Measurements from ENCODE around the gene RBPJ.
A peak's percentile ranks its signal among the peaks of the same experiment; 100 is the strongest.

Gene RBPJ

DNA sequence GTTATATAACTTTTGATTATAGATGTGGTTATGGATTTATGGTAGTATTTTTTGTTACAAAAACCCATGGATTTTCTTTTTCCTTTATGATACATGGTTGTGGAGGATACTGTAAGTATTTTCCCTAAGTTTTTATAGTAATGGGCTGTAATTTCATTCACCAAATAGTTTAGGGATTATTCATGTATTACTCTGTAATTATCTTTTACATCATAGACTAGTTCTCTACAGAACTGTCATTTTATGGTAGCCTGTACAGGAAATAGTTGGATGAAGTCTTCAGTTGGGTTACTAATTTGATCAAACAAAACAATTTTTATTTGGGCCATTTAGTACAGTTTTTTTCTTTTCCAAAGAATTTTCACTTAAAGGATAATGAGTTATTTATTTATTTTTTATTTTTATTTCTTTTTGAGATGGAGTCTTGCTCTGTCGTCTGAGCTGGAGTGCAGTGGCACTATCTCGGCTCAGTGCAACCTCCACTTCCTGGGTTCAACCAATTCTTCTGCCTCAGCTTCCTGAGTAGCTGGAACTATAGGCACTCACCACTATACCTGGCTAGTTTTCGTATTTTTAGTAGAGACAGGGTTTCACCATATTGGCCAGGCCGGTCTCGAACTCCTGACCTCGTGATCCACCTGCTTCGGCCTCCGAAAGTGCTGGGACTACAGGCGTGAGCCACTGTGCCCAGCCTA is 42.1 kb downstream of the RBPJ start:
- no peak overlapping the region for H3K4me3 ChIP-seq (ENCODE audit: low read length, poor library complexity, severe bottlenecking)
- no peaks in the 10 kb centered on the region for H3K9me2 ChIP-seq (replicated peaks; ENCODE audit: low read depth, low read length)
- TF ChIP-seq EZH2phosphoT487 (IDR thresholded peaks at IDR 0.05; ENCODE audit: borderline replicate concordance) = no peak
- TF ChIP-seq, protein P1, sequence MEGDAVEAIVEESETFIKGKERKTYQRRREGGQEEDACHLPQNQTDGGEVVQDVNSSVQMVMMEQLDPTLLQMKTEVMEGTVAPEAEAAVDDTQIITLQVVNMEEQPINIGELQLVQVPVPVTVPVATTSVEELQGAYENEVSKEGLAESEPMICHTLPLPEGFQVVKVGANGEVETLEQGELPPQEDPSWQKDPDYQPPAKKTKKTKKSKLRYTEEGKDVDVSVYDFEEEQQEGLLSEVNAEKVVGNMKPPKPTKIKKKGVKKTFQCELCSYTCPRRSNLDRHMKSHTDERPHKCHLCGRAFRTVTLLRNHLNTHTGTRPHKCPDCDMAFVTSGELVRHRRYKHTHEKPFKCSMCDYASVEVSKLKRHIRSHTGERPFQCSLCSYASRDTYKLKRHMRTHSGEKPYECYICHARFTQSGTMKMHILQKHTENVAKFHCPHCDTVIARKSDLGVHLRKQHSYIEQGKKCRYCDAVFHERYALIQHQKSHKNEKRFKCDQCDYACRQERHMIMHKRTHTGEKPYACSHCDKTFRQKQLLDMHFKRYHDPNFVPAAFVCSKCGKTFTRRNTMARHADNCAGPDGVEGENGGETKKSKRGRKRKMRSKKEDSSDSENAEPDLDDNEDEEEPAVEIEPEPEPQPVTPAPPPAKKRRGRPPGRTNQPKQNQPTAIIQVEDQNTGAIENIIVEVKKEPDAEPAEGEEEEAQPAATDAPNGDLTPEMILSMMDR (conservative IDR thresholded peaks at IDR 0.05; ENCODE audit: low read length) = no peak
- H3K27me3 ChIP-seq (ENCODE audit: insufficient read depth, low read length, poor library complexity, severe bottlenecking) = no peaks in the 10 kb centered on the region
- H3K36me3 ChIP-seq (ENCODE audit: insufficient read depth, low read length) = no peaks in the 10 kb centered on the region
- H4K20me1 ChIP-seq (ENCODE audit: insufficient read depth, low read length, poor library complexity, severe bottlenecking) = peaks cover 75% of the 10 kb centered on the region
- peaks cover 85% of the 10 kb centered on the region for H3K79me2 ChIP-seq (ENCODE audit: insufficient read depth, low read length)
- H3K4me1 ChIP-seq (ENCODE audit: insufficient read depth, low read length, poor library complexity, severe bottlenecking) = peaks cover 35% of the 10 kb centered on the region
- H3F3A ChIP-seq (ENCODE audit: low read depth) = no peaks in the 10 kb centered on the region
- peak overlapping the region; percentile 19 for H3K4me2 ChIP-seq (ENCODE audit: low read depth, low read length, poor library complexity, severe bottlenecking)
- H3K9ac ChIP-seq (ENCODE audit: low read depth, low read length, poor library complexity, severe bottlenecking) = no peak overlapping the region
- no peak overlapping the region for H2AFZ ChIP-seq (ENCODE audit: low read length)
- no peaks in the 10 kb centered on the region for H3K9me3 ChIP-seq (ENCODE audit: insufficient read depth, low read depth, low read length)

DNA sequence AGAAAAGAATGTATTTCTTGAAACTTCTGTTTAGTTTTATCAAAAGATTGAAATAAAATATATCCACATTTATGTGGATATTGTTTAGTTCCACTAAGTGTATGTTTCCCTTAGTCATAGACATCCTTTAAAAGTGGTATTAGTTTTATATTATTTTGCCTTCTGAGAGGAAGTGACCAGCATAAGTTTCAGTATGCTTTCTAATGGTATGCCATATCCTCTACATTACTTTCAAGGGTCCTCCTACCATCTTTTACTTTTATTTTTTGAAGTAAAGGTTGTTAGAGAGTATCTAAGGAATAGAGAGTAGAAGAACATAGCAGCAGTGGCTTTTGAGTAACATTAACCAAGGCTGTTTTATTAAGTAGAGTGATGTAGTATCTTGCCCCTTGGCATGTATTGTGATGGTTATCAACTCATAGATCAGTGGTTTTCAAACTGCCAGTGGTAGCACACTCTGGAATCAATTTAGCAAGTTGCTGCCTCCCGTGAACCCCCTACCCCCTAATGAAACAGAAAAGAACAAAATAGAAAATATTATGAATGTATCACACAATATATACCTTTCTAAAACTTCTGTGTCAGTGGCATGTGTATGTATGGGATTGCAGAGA is 44.8 kb downstream of the RBPJ start:
- Histone ChIP-seq H3K4me1 (ENCODE audit: insufficient read depth, low read length, poor library complexity, severe bottlenecking) (peaks cover 32% of the 10 kb centered on the region), H3K27me3 (ENCODE audit: insufficient read depth, low read length, poor library complexity, severe bottlenecking) (no peaks in the 10 kb centered on the region), H4K20me1 (ENCODE audit: insufficient read depth, low read length, poor library complexity, severe bottlenecking) (peaks cover 84% of the 10 kb centered on the region), H3K9me2 (replicated peaks; ENCODE audit: low read depth, low read length) (no peaks in the 10 kb centered on the region), H3K36me3 (ENCODE audit: insufficient read depth, low read length) (no peaks in the 10 kb centered on the region; the same call in 1 of the 2 replicates), H3K4me3 (ENCODE audit: low read length, poor library complexity, severe bottlenecking) (peak overlapping the region; percentile 22), H3F3A (ENCODE audit: low read depth) (no peaks in the 10 kb centered on the region), H2AFZ (ENCODE audit: low read length) (no peak overlapping the region), H3K9ac (ENCODE audit: low read depth, low read length, poor library complexity, severe bottlenecking) (no peak overlapping the region), H3K79me2 (ENCODE audit: insufficient read depth, low read length) (peaks cover 88% of the 10 kb centered on the region), H3K9me3 (ENCODE audit: insufficient read depth, low read depth, low read length) (no peaks in the 10 kb centered on the region), H3K4me2 (ENCODE audit: low read depth, low read length, poor library complexity, severe bottlenecking) (peak overlapping the region; percentile 48)
- TF ChIP-seq, protein P1 (conservative IDR thresholded peaks at IDR 0.05; ENCODE audit: low read length) = no peak
- TF ChIP-seq EZH2phosphoT487 (IDR thresholded peaks at IDR 0.05; ENCODE audit: borderline replicate concordance) = no peak

DNA sequence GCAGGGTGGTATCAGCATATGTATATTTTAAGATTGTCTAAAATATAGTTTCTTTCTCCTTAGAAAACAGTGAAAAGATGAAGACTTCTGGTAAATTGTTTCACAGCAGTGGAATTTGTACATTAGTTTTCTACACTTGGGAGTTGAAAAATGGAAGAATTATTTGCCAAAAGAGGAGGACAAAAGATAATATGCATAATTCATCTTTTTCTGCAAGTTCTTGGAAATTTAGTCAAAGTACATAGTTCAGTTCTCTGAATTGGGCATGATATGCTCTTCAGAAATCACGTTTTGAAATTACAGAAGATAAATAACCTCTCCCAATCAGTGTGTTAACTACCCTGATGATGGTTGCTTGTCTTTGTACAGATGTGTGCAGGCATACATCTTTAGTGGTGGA is 47.0 kb downstream of the RBPJ start:
- no peak overlapping the region for H2AFZ ChIP-seq (ENCODE audit: low read length)
- peaks cover 24% of the 10 kb centered on the region for H3K4me1 ChIP-seq (ENCODE audit: insufficient read depth, low read length, poor library complexity, severe bottlenecking)
- H4K20me1 ChIP-seq (ENCODE audit: insufficient read depth, low read length, poor library complexity, severe bottlenecking) = peaks cover 85% of the 10 kb centered on the region
- no peak overlapping the region for H3K4me2 ChIP-seq (ENCODE audit: low read depth, low read length, poor library complexity, severe bottlenecking)
- no peaks in the 10 kb centered on the region; the same call in 1 of the 2 replicates for H3K36me3 ChIP-seq (ENCODE audit: insufficient read depth, low read length)
- no peaks in the 10 kb centered on the region for H3K27me3 ChIP-seq (ENCODE audit: insufficient read depth, low read length, poor library complexity, severe bottlenecking)
- no peak overlapping the region for H3K9ac ChIP-seq (ENCODE audit: low read depth, low read length, poor library complexity, severe bottlenecking)
- no peaks in the 10 kb centered on the region for H3K9me3 ChIP-seq (ENCODE audit: insufficient read depth, low read depth, low read length)
- TF ChIP-seq, protein P1 (conservative IDR thresholded peaks at IDR 0.05; ENCODE audit: low read length) = no peak
- TF ChIP-seq EZH2phosphoT487 (IDR thresholded peaks at IDR 0.05; ENCODE audit: borderline replicate concordance) = no peak
- H3K4me3 ChIP-seq (ENCODE audit: low read length, poor library complexity, severe bottlenecking) = no peak overlapping the region
- H3K9me2 ChIP-seq (replicated peaks; ENCODE audit: low read depth, low read length) = no peaks in the 10 kb centered on the region
- H3K79me2 ChIP-seq (ENCODE audit: insufficient read depth, low read length) = peaks cover 86% of the 10 kb centered on the region
- H3F3A ChIP-seq (ENCODE audit: low read depth) = no peaks in the 10 kb centered on the region; the same call in 1 of the 2 replicates

Data from Loucy (cell line).